ENCODE results near the gene SUPT6H.

GRCh38 chr17:28734712-28735241, 72.8 kb downstream of the SUPT6H start:
- no peak for TF ChIP-seq USF1 (CRISPR knock-in tag; IDR thresholded peaks at IDR 0.05)
- no peak for TF ChIP-seq CTCF (IDR thresholded peaks at IDR 0.05)
- TF ChIP-seq NR3C1 (CRISPR knock-in tag; conservative IDR thresholded peaks at IDR 0.05; ENCODE audit: low read depth): no peak
- no peak for TF ChIP-seq E2F5 (CRISPR knock-in tag; IDR thresholded peaks at IDR 0.05)
- no peak for TF ChIP-seq USF2 (CRISPR knock-in tag; IDR thresholded peaks at IDR 0.05)
- TF ChIP-seq SP1 (CRISPR knock-in tag; conservative IDR thresholded peaks at IDR 0.05): no peak
- TF ChIP-seq JUN (CRISPR knock-in tag; IDR thresholded peaks at IDR 0.05): no peak
- TF ChIP-seq ATF3 (CRISPR knock-in tag; conservative IDR thresholded peaks at IDR 0.05): no peak
- no peak for TF ChIP-seq ZNF317 (CRISPR knock-in tag; IDR thresholded peaks at IDR 0.05; ENCODE audit: borderline replicate concordance, low read depth)
- TF ChIP-seq NR1H2 (CRISPR knock-in tag; IDR thresholded peaks at IDR 0.05): no peak
- TF ChIP-seq NFYB (CRISPR knock-in tag; conservative IDR thresholded peaks at IDR 0.05; ENCODE audit: low read depth): no peak
- no peak for TF ChIP-seq STAT6 (CRISPR knock-in tag; conservative IDR thresholded peaks at IDR 0.05; ENCODE audit: low read depth)
